HG03097 (cell line): ENCODE measurements around the gene EMSY.
"Not testable (repeated sequence)": the region's sequence is repeated elsewhere in the genome, so short reads cannot be mapped to it uniquely, and the experiment has no call there.

Experiments used
- ATAC-seq: cut with Tn5 transposase; IDR thresholded peaks from one replicate; pipeline ENCODE4 v1.9.1; 2021; ENCODE audit not compliant: unreplicated experiment, low FRiP score

Gene EMSY

DNA sequence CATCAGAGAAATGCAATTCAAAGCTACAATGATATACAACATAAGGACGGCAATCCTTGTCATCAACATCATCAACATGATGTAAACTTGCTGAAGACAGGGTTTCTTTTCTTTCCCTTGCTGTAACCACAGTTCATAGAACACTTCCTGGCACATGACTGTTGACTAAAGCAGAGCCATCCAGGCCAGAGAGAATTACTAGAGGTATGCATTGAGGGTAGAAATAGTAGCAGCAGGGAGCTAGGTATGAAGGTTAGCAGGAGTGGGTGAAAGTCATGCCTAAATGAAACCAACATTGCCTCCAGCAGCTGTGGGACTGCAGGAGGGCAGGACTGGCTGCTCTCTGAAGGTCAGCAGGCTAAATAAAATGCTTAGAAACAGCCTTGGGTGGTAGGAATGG is 122.0 kb downstream of the EMSY start:
- ATAC-seq: no peak

- ATAC-seq: no peak
Measured at GRCh38 chr11:76567261-76567660, 122.4 kb downstream of the EMSY start.

DNA sequence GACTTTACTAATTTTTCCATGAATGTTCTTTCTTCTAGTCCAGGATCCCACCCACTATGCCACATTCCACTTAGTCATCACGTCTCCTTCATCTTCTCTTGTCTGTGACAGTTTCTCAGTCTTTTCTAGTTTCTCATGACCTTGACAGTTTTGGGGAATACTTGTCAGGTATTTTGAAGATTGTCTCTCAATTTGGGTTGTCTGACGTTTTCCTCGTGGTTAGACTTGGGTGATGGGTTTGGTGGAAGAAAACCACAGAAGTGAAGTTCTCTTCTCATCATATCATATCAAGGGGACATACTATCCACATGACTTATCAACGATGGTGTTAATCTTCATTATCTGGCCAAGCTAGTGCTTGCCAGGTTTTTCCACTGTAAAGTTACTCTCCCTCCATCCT is 123.3 kb downstream of the EMSY start:
- no peak for ATAC-seq

- ATAC-seq: no peak
Measured at GRCh38 chr11:76568621-76569020, 123.8 kb downstream of the EMSY start.

DNA sequence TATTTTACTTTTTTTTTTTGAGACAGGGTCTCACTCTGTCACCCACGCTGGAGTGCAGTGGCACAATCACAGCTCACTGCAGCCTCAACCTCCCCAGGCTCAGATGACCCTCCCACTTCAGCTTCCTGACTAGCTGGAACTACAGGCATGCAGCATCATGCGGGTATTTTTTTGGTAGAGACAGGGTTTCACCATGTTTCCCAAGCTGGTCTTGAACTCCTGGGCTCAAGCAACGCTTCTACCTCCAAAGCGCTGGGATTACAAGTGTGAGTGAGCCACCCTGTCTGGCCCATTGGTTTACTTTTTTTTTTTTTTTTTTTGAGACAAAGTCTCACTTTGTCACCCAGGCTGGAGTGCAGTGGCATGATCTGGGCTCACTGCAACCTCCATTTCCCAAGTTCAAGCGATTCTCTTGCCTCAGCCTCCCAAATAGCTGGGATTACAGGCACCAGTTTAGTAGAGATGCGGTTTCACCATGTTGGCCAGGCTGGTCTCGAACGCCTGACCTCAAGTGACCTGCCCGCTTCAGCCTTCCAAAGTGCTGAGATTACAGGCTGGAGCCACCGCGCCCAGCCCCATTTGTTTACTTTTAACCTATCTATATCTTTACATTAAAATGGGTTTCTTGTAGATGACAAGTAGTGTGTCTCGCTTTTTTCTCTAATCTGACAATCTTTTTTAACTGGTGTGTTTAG is 127.5 kb downstream of the EMSY start:
- not testable (repeated sequence) for ATAC-seq

- ATAC-seq: no peak
Measured at GRCh38 chr11:76574406-76574805, 129.6 kb downstream of the EMSY start.

GRCh38 chr11:76574879-76575278 is 130.1 kb downstream of the EMSY start:
- ATAC-seq: no peak

DNA sequence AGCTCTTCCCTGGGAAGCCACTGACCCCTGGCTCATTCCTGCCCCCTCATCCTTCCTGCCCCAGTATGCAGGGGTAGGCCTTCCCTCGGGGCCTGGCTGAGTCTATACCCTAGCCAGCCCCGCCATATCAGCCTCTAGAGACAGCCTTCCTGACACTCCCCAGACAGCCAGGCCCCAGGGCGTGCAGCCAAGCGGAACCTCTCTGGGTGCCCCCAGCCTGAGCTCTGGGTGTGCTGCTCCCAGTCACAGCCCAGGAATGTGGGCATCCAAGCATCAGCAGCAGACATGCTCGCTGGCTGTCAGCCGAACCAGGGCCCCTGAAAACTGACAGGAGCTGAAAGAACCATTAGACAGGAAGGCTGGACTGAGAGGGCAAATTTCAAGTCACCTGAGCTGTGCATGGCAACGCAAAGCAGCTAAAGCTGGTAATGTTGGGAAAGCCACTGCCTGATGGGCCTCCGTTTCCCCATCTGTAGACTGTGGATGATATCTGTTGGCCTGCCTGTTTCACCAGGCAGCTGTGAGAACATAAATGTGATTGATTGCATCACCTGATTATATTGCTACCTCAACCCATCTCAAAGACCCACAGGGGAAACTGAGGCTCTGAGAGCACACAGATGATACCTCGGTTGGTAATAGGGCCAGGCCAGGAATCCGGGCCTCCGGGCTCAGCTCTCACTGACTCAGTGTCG is 132.6 kb downstream of the EMSY start:
- no peak for ATAC-seq

- ATAC-seq: no peak
Measured at GRCh38 chr11:76577921-76578653, 133.3 kb downstream of the EMSY start.

GRCh38 chr11:76578654-76579055 is 133.8 kb downstream of the EMSY start:
- no peak for ATAC-seq

DNA sequence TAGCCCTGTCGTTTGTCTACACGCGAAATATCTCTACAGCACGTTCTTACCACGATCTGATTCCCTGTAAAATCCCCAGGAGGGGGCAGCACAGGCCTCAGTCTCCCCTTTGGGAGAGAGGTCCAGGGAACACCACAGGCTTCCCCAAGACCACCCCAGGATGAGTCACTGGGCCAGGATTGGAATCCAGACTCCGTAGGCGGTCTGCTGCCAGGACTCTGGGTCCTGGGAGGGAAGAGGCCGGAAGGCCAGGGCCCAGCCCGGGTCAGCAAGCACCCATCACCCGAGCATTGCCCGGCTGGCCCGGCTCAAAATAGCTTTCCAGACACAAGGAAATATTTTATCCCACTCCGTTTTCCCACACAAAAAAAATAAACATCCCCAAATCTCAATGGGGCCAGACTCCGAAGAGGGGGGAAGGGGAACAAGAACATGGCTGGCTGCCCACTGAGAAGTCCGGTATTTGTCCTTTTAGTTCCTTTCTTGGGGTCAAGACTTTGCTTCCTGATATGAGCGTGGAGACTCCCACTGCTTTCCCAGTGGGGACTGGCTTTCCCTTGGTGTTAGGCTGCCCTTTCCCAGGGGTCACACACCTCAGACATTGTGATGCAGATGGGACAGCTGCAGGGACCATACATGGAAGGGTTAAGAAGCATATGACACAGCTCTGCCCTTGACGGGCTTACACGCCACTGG is 134.4 kb downstream of the EMSY start:
- no peak for ATAC-seq

- ATAC-seq: no peak
Measured at GRCh38 chr11:76579752-76580151, 134.9 kb downstream of the EMSY start.

DNA sequence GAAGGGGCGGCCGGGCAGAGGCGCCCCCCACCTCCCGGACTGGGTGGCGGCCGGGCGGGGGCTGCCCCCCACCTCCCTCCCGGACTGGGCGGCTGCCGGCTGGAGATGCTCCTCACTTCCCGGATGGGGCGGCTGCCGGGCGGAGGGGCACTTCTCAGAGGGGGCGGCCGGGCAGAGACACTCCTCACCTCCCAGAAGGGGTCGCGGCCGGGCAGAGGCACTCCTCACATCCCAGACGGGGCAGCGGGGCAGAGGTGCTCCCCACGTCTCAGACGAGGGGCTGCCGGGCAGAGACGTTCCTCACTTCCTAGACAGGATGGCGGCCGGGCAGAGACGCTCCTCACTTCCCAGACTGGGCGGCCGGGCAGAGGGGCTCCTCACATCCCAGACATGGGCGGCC is 137.7 kb downstream of the EMSY start:
- not testable (repeated sequence) for ATAC-seq

GRCh38 chr11:76587820-76588454 is 143.1 kb downstream of the EMSY start:
- ATAC-seq: no peak

GRCh38 chr11:76588455-76589325 is 143.9 kb downstream of the EMSY start:
- no peak for ATAC-seq

- no peak for ATAC-seq
Measured at GRCh38 chr11:76589477-76589876, 144.7 kb downstream of the EMSY start.

GRCh38 chr11:76589964-76590950 is 145.4 kb downstream of the EMSY start:
- ATAC-seq: no peak

DNA sequence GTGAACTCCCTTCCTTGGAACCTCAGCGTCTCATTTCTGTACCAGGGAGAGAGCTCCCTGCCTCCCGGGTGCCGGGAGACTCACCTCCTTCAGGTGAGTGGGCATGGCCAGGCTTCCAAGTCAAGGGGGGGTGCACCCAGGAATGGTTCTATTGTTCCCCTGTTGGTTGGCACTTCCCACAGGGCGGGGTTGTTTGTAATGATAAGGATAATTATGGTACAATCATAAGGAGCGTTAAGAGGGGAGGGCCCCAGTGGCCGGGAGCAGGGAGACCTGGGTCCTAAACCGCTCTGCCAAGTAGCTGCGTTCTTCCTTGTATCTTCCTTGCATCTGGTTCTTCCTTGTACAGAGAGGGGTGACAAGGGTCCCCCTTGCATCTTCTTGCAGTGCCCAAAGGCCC is 146.6 kb downstream of the EMSY start:
- ATAC-seq: no peak
